Measurements from ENCODE around the gene OVCA2. TPM values are rescaled to one million over a fixed set of nuclear protein-coding genes. Genes with fewer than 3 reads are reported as not detected.

Gene OVCA2
- total and polyA plus RNA-seq, 12 donors = 37.2 to 155 (median 64.0) TPM

DNA sequence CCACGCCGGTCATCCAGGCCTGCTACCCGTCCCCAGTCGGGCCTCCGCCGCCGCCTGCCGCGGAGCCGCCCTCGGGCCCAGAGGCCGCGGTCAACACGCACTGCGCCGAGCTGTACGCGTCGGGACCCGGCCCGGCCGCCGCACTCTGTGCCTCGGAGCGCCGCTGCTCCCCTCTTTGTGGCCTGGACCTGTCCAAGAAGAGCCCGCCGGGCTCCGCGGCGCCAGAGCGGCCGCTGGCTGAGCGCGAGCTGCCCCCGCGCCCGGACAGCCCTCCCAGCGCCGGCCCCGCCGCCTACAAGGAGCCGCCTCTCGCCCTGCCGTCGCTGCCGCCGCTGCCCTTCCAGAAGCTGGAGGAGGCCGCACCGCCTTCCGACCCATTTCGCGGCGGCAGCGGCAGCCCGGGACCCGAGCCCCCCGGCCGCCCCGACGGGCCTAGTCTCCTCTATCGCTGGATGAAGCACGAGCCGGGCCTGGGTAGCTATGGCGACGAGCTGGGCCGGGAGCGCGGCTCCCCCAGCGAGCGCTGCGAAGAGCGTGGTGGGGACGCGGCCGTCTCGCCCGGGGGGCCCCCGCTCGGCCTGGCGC, 15.4 kb downstream of the OVCA2 start:
- Histone ChIP-seq H3K27ac (peak overlapping the region in 3 of 5 donors; percentile 37 to 88 (median 78)), H3K9me3 (replicated peaks in 1 of 3) (no peaks in the 10 kb centered on the region), H3K4me1 (replicated peaks in 1 of 2) (peaks cover 6 to 27% of the 10 kb centered on the region in 2 donors), H3K4me3 (peak overlapping the region in 1 of 4 donors; percentile 72), H3K27me3 (no peaks in the 10 kb centered on the region), H3K36me3 (replicated peaks in 1 of 2) (no peaks in the 10 kb centered on the region)
- intact Hi-C loops (cut with DNase I) = loop anchor here (5.0 to 10.0 kb wide), 4 partner anchors 118 to 228 kb away; no protein-coding TSS in a partner anchor
- TF ChIP-seq, protein P1, sequence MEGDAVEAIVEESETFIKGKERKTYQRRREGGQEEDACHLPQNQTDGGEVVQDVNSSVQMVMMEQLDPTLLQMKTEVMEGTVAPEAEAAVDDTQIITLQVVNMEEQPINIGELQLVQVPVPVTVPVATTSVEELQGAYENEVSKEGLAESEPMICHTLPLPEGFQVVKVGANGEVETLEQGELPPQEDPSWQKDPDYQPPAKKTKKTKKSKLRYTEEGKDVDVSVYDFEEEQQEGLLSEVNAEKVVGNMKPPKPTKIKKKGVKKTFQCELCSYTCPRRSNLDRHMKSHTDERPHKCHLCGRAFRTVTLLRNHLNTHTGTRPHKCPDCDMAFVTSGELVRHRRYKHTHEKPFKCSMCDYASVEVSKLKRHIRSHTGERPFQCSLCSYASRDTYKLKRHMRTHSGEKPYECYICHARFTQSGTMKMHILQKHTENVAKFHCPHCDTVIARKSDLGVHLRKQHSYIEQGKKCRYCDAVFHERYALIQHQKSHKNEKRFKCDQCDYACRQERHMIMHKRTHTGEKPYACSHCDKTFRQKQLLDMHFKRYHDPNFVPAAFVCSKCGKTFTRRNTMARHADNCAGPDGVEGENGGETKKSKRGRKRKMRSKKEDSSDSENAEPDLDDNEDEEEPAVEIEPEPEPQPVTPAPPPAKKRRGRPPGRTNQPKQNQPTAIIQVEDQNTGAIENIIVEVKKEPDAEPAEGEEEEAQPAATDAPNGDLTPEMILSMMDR (IDR thresholded peaks at IDR 0.05) = no peak
- no peak for TF ChIP-seq POLR2A (IDR thresholded peaks at IDR 0.05)
- no peak for DNase-seq
- WGBS, 4 donors = 37 to 56% (median 46%) methylated on average over 2 to 81 of the region's 81 CpGs

DNA sequence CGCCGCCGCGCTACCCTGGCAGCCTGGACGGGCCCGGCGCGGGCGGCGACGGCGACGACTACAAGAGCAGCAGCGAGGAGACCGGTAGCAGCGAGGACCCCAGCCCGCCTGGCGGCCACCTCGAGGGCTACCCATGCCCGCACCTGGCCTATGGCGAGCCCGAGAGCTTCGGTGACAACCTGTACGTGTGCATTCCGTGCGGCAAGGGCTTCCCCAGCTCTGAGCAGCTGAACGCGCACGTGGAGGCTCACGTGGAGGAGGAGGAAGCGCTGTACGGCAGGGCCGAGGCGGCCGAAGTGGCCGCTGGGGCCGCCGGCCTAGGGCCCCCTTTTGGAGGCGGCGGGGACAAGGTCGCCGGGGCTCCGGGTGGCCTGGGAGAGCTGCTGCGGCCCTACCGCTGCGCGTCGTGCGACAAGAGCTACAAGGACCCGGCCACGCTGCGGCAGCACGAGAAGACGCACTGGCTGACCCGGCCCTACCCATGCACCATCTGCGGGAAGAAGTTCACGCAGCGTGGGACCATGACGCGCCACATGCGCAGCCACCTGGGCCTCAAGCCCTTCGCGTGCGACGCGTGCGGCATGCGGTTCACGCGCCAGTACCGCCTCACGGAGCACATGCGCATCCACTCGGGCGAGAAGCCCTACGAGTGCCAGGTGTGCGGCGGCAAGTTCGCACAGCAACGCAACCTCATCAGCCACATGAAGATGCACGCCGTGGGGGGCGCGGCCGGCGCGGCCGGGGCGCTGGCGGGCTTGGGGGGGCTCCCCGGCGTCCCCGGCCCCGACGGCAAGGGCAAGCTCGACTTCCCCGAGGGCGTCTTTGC, 16.2 kb downstream of the OVCA2 start:
- TF ChIP-seq, protein P1 (IDR thresholded peaks at IDR 0.05) = no peak
- no peak for TF ChIP-seq POLR2A (IDR thresholded peaks at IDR 0.05)
- Histone ChIP-seq H3K4me3 (peak overlapping the region in 1 of 4 donors; percentile 72), H3K27ac (peak overlapping the region in 4 of 5 donors; percentile 37 to 88 (median 62)), H3K9me3 (replicated peaks in 1 of 3) (no peaks in the 10 kb centered on the region), H3K27me3 (no peaks in the 10 kb centered on the region), H3K36me3 (replicated peaks in 1 of 2) (no peaks in the 10 kb centered on the region), H3K4me1 (replicated peaks in 1 of 2) (peaks cover 6 to 27% of the 10 kb centered on the region in 2 donors)
- 42 to 65% (median 56%) methylated on average over 18 to 98 of the region's 98 CpGs for whole genome bisulfite sequencing, 4 donors
- DNase-seq = peak in 2 of 7 donors; percentile 35 to 55
- intact Hi-C loops (cut with DNase I) = loop anchor here (5.0 to 10.0 kb wide), 4 partner anchors 117 to 227 kb away; no protein-coding TSS in a partner anchor

DNA sequence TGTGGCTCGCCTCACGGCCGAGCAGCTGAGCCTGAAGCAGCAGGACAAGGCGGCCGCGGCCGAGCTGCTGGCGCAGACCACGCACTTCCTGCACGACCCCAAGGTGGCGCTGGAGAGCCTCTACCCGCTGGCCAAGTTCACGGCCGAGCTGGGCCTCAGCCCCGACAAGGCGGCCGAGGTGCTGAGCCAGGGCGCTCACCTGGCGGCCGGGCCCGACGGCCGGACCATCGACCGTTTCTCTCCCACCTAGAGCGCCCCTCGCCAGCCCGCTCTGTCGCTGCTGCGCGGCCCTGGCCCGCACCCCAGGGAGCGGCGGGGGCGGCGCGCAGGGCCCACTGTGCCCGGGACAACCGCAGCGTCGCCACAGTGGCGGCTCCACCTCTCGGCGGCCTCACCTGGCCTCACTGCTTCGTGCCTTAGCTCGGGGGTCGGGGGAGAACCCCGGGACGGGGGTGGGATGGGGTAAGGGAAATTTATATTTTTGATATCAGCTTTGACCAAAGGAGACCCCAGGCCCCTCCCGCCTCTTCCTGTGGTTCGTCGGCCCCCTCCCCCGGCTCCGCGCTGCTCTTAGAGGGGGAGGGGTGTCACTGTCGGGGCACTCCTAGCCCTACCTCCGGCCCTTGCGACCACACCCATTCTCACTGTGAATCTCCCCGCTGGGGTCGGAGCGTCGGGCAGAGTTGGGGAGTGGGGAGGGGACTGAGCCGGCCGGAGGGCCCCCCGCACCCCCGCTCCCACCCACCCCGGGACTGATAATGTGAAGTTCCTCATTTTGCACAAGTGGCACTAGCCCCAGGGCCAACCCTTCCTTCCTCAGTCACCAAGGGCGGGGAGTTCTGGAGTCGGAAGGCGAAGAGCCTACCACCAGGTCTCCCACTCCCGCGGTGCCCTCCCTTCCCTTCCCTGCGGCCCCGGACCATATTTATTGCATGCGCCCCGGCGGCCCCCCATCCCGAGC, 17.0 kb downstream of the OVCA2 start:
- Histone ChIP-seq H3K9me3 (replicated peaks in 1 of 3) (no peaks in the 10 kb centered on the region), H3K27ac (peak overlapping the region in 4 of 5 donors; percentile 35 to 88 (median 62)), H3K36me3 (replicated peaks in 1 of 2) (peaks cover 0 to 2% of the 10 kb centered on the region in 2 donors), H3K4me3 (peak overlapping the region in 1 of 4 donors; percentile 72), H3K4me1 (replicated peaks in 1 of 2) (peaks cover 6 to 20% of the 10 kb centered on the region in 2 donors), H3K27me3 (no peaks in the 10 kb centered on the region)
- TF ChIP-seq POLR2A (IDR thresholded peaks at IDR 0.05) = no peak
- TF ChIP-seq, protein P1 (IDR thresholded peaks at IDR 0.05) = peak; percentile 23 to 78 (median 56)
- intact Hi-C loops (cut with DNase I) = loop anchor here (5.0 to 10.0 kb wide), 4 partner anchors 116 to 226 kb away; no protein-coding TSS in a partner anchor
- 24 to 47% (median 36%) methylated on average over 17 to 78 of the region's 78 CpGs for WGBS, 4 donors
- peak in 6 of 7 donors; percentile 65 to 80 (median 68) for DNase-seq

Measured in adrenal gland (tissue), 12 donors.